Measurements from ENCODE around the gene ZSWIM7. TPM values are rescaled to one million over a fixed set of nuclear protein-coding genes. Genes with fewer than 3 reads are reported as not detected.

The ZSWIM7 gene
- polyA plus RNA-seq, 3 donors, result 43.1 to 70.1 (median 67.1) TPM

DNA sequence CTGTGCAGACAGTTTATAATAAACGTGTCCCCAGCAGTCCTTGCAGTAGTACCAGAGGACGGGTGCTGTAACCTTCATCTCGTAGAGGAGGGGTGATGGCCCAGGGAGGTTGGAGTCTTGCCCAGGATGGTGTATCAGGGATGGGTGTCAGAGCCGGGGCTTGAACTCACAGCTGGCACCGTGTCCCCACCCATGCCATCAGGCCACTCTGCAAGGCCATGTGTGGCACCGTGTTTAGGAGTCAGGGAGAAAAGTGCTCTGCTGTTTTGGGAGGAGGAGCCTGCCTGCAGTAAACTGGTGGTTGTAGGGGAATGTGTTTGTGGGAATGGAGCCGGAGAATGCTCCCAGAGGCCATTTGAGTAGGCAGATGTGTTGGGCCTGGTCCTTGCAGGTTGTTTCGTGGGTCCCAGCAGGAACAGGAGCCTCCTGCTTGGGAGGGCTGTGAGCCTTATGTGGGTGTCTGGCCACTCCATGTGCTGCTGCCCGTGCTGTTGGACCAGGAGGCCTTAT is 52.8 kb downstream of the ZSWIM7 start:
- Mint-ChIP-seq H3K4me1 (peaks cover 49% of the 10 kb centered on the region), H3K27ac (peak overlapping the region in 6 of 7 donors; percentile 32 to 86 (median 60)), H3K27me3 (ENCODE audit: low read depth in 3 of 3) (peaks cover 2 to 18% (median 6%) of the 10 kb centered on the region in 3 donors), H3K36me3 (peaks cover 24 to 32% of the 10 kb centered on the region in 2 donors), H3K9me3 (peaks cover 7 to 10% (median 9%) of the 10 kb centered on the region in 7 donors), H3K4me3 (peak overlapping the region; percentile 68 to 80)
- Histone ChIP-seq H3K4me3 (replicated peaks in 1 of 3; ENCODE audit: low read depth in 2 of 3, low read length in 3 of 3) (peak overlapping the region in 1 of 3 experiments; percentile 79), H3K4me2 (replicated peaks; ENCODE audit: extremely low read depth, low read length, poor library complexity, severe bottlenecking) (peak overlapping the region; percentile 87), H3K79me2 (ENCODE audit: insufficient read depth, low read length) (peaks cover 15% of the 10 kb centered on the region), H3K27ac (ENCODE audit: low read depth in 1 of 2, low read length in 2 of 2) (no peak overlapping the region), H3K36me3 (replicated peaks in 1 of 2; ENCODE audit: control insufficient read depth in 1 of 2, insufficient read depth in 2 of 2, low read length in 2 of 2) (peaks cover 0 to 10% of the 10 kb centered on the region in 2 donors), H3K9me3 (replicated peaks in 1 of 2; ENCODE audit: control insufficient read depth in 1 of 2, insufficient read depth in 1 of 2, low read length in 2 of 2) (peaks cover 6 to 7% of the 10 kb centered on the region in 2 donors), H3K27me3 (ENCODE audit: control insufficient read depth in 2 of 2, insufficient read depth in 2 of 2, low read length in 2 of 2) (peaks cover 0 to 5% of the 10 kb centered on the region in 2 donors), H3K4me1 (ENCODE audit: control insufficient read depth in 1 of 2, insufficient read depth in 2 of 2, low read length in 2 of 2) (peaks cover 56 to 65% of the 10 kb centered on the region in 2 donors), H2AFZ (ENCODE audit: insufficient read depth, low read depth, low read length, poor library complexity, severe bottlenecking) (no peak overlapping the region), H3K9ac (ENCODE audit: insufficient read depth, low read length, poor library complexity, severe bottlenecking) (no peak overlapping the region), H4K20me1 (ENCODE audit: insufficient read depth, low read length) (no peaks in the 10 kb centered on the region)
- TF ChIP-seq, protein P1, sequence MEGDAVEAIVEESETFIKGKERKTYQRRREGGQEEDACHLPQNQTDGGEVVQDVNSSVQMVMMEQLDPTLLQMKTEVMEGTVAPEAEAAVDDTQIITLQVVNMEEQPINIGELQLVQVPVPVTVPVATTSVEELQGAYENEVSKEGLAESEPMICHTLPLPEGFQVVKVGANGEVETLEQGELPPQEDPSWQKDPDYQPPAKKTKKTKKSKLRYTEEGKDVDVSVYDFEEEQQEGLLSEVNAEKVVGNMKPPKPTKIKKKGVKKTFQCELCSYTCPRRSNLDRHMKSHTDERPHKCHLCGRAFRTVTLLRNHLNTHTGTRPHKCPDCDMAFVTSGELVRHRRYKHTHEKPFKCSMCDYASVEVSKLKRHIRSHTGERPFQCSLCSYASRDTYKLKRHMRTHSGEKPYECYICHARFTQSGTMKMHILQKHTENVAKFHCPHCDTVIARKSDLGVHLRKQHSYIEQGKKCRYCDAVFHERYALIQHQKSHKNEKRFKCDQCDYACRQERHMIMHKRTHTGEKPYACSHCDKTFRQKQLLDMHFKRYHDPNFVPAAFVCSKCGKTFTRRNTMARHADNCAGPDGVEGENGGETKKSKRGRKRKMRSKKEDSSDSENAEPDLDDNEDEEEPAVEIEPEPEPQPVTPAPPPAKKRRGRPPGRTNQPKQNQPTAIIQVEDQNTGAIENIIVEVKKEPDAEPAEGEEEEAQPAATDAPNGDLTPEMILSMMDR (IDR thresholded peaks at IDR 0.05), result no peak
- intact Hi-C loops (cut with micrococcal nuclease), result loop anchor here in 1 of 2 donors (5.0 kb wide), 1 partner anchor 51 kb away; the partner anchor contains the start of genes TTC19 and ZSWIM7
- no peak for DNase-seq
- 74% methylated on average over 8 of the region's 9 CpGs for WGBS (ENCODE audit: insufficient coverage)

DNA sequence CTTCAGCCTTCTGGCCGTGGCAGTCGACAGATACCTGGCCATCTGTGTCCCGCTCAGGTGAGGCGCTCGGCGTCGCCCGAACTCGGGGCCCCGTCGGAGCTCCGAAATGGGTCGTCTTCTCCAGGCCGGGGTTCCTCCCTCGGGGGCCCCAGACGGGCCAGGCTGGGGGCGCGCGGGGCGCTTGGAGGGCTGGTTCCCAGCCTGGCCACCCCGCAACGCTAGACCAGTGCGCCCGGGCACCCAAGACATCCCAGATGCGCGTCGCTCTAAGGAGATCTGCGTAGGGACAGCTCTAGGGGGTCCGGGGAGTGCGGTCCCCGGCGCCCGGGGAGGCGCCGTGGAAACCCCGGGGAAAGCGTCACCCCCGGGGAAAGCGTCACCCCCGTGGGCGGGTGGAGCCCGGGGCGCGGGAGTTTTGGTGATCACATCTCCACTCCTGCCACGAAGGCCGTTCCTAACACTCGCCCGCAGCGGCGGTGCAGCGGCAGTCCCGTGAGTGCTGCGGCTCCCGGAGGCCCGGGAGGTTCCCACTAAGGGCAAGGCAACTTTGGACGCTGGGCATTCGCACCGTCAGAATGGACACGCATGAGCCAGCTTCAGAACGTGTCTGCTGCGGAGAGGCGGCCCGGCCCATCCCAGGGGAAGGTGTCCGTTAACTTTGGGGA is 53.8 kb downstream of the ZSWIM7 start:
- Histone ChIP-seq H3K4me3 (replicated peaks in 1 of 3; ENCODE audit: low read depth in 2 of 3, low read length in 3 of 3) (peak overlapping the region; percentile 68 to 79 (median 72)), H3K27ac (ENCODE audit: low read depth in 1 of 2, low read length in 2 of 2) (peak overlapping the region in 1 of 2 donors; percentile 83), H3K4me1 (ENCODE audit: control insufficient read depth in 1 of 2, insufficient read depth in 2 of 2, low read length in 2 of 2) (peaks cover 58 to 65% of the 10 kb centered on the region in 2 donors), H3K9ac (ENCODE audit: insufficient read depth, low read length, poor library complexity, severe bottlenecking) (peak overlapping the region; percentile 78), H3K79me2 (ENCODE audit: insufficient read depth, low read length) (peaks cover 15% of the 10 kb centered on the region), H4K20me1 (ENCODE audit: insufficient read depth, low read length) (no peaks in the 10 kb centered on the region), H3K4me2 (replicated peaks; ENCODE audit: extremely low read depth, low read length, poor library complexity, severe bottlenecking) (peak overlapping the region; percentile 87), H2AFZ (ENCODE audit: insufficient read depth, low read depth, low read length, poor library complexity, severe bottlenecking) (peak overlapping the region; percentile 92), H3K27me3 (ENCODE audit: control insufficient read depth in 2 of 2, insufficient read depth in 2 of 2, low read length in 2 of 2) (peaks cover 0 to 5% of the 10 kb centered on the region in 2 donors), H3K9me3 (replicated peaks in 1 of 2; ENCODE audit: control insufficient read depth in 1 of 2, insufficient read depth in 1 of 2, low read length in 2 of 2) (peaks cover 15 to 17% of the 10 kb centered on the region in 2 donors), H3K36me3 (replicated peaks in 1 of 2; ENCODE audit: control insufficient read depth in 1 of 2, insufficient read depth in 2 of 2, low read length in 2 of 2) (peaks cover 0 to 12% of the 10 kb centered on the region in 2 donors)
- H3K36me3 Mint-ChIP-seq, result peaks cover 25 to 31% of the 10 kb centered on the region in 2 donors
- DNase-seq, result peak; percentile 31 to 86 (median 53)
- peaks cover 11 to 20% (median 19%) of the 10 kb centered on the region in 7 donors for H3K9me3 Mint-ChIP-seq
- H3K4me1 Mint-ChIP-seq, result peaks cover 49% of the 10 kb centered on the region
- H3K27ac Mint-ChIP-seq, result peak overlapping the region in 6 of 7 donors; percentile 70 to 92 (median 87)
- TF ChIP-seq, protein P1 (IDR thresholded peaks at IDR 0.05), result no peak
- H3K4me3 Mint-ChIP-seq, result peak overlapping the region; percentile 68 to 80
- WGBS (ENCODE audit: insufficient coverage), result 4% methylated on average over 60 of the region's 64 CpGs
- intact Hi-C loops (cut with micrococcal nuclease), result loop anchor here in 1 of 2 donors (5.0 kb wide), 1 partner anchor 52 kb away; the partner anchor contains the start of genes TTC19 and ZSWIM7
- peaks cover 2 to 18% (median 6%) of the 10 kb centered on the region in 3 donors for H3K27me3 Mint-ChIP-seq (ENCODE audit: low read depth in 3 of 3)
